ENCODE measurements around the gene ANKMY1. TPM values are rescaled to one million over a fixed set of nuclear protein-coding genes. Genes with fewer than 3 reads are reported as not detected.

ANKMY1 gene
- total and polyA plus RNA-seq, 2 of the 8 experiments (the other 6 are each of a cell fraction or from before 2014, with no cell fraction given), result 4.5 to 4.8 TPM

- Histone ChIP-seq H2BK15ac (ENCODE audit: low read length) (no peak overlapping the region), H2BK12ac (ENCODE audit: low read depth, low read length) (no peak overlapping the region), H3K4me1 (replicated peaks in 1 of 4; ENCODE audit: control insufficient read depth in 3 of 4, insufficient read depth in 4 of 4, low read length in 3 of 4) (peaks cover 0 to 29% (median 21%) of the 10 kb centered on the region in 4 experiments; a peak in 6 of 7 replicates), H3K36me3 (ENCODE audit: control insufficient read depth in 2 of 4, insufficient read depth in 4 of 4, low read length in 3 of 4) (no peaks in the 10 kb centered on the region), H3K79me1 (ENCODE audit: low read depth, low read length) (no peaks in the 10 kb centered on the region), H2BK20ac (ENCODE audit: low read length) (no peak overlapping the region), H3K9ac (replicated peaks in 1 of 4; ENCODE audit: extremely low read depth in 1 of 4, low read depth in 3 of 4, low read length in 3 of 4) (no peak overlapping the region), H4K5ac (ENCODE audit: insufficient read length, low read depth, low read length) (no peak overlapping the region), H4K8ac (ENCODE audit: extremely low read depth, insufficient read depth, low read length) (no peak overlapping the region), H4K20me1 (replicated peaks in 1 of 2; ENCODE audit: control insufficient read depth in 1 of 2, insufficient read depth in 2 of 2, low read length in 2 of 2) (peaks cover 3 to 19% of the 10 kb centered on the region in 2 experiments), H3K27me3 (replicated peaks in 1 of 4; ENCODE audit: control insufficient read depth in 3 of 4, extremely low read depth in 1 of 4, insufficient read depth in 3 of 4, low read length in 3 of 4) (peaks cover 18 to 34% (median 30%) of the 10 kb centered on the region in 4 experiments), H3K56ac (replicated peaks; ENCODE audit: insufficient read length, low read depth, low read length) (no peak overlapping the region), H4K91ac (replicated peaks; ENCODE audit: insufficient read length, low read length) (no peak overlapping the region), H3K9me3 (ENCODE audit: insufficient read depth in 2 of 2, low read depth in 1 of 2, low read length in 1 of 2) (no peaks in the 10 kb centered on the region), H2BK120ac (replicated peaks; ENCODE audit: low read depth, low read length) (no peak overlapping the region), H3K79me2 (ENCODE audit: control insufficient read depth in 1 of 2, insufficient read depth in 2 of 2, low read length in 2 of 2) (no peaks in the 10 kb centered on the region), H3K23me2 (ENCODE audit: low read depth, low read length) (peaks cover 10% of the 10 kb centered on the region; the same call in 1 of the 2 replicates), H3K4me2 (ENCODE audit: insufficient read depth in 1 of 2, low read depth in 2 of 2, low read length in 2 of 2) (peak overlapping the region; percentile 88 to 90), H3K4me3 (ENCODE audit: extremely low read depth in 1 of 4, insufficient read depth in 2 of 4, low read depth in 3 of 4, low read length in 4 of 4) (peak overlapping the region in 3 of 4 experiments; percentile 38 to 70 (median 42); a peak in 4 of 8 replicates), H2AK5ac (ENCODE audit: low read depth, low read length) (no peak overlapping the region), H3K14ac (ENCODE audit: insufficient read length) (no peak overlapping the region), H3K4ac (replicated peaks; ENCODE audit: insufficient read length, low read depth, low read length) (peak overlapping the region; percentile 53), H2BK5ac (ENCODE audit: low read depth, low read length) (no peak overlapping the region), H2AFZ (ENCODE audit: low read length) (no peak overlapping the region), H3K23ac (ENCODE audit: insufficient read length) (no peak overlapping the region), H3K27ac (ENCODE audit: low read depth, low read length) (no peak overlapping the region), H3K18ac (ENCODE audit: extremely low read depth, low read length) (no peak overlapping the region)
- 91% methylated on average over 9 of the region's 9 CpGs; no CpG with 5 or more reads in 1 of the 2 experiments for WGBS, 2 experiments (ENCODE audit: extremely low coverage in 1 of 2, insufficient coverage in 1 of 2, insufficient read length in 1 of 2, insufficient replicate concordance in 2 of 2, low coverage in 1 of 2, low lambda C conversion rate in 2 of 2, missing lambda C conversion rate in 1 of 2)
- ChIA-PET CTCF (ENCODE audit: partially characterized antibody) (interaction anchor here (0.6 to 1.7 kb wide), 3 partner anchors 13 to 37 kb away, joined by 3 to 4 read pairs (median 4); no protein-coding TSS in a partner anchor), POLR2A (ENCODE audit: partially characterized antibody) (interaction anchor here (1.2 to 1.9 kb wide), 4 partner anchors 17 to 251 kb away, joined by 3 to 7 read pairs (median 4); partner anchors contain the start of genes CAPN10 and KIF1A)
- FAIRE-seq (no peak), DNase-seq (ENCODE audit: low read depth in 1 of 2, low spot score in 2 of 2) (peak in 1 of 2 experiments; percentile 44)
- no peak for TF ChIP-seq TCF12 (IDR thresholded peaks at IDR 0.05; ENCODE audit: low read depth, low read length)
- TF ChIP-seq EZH2 (IDR thresholded peaks at IDR 0.05; ENCODE audit: low read depth, low read length, severe bottlenecking), result peak; percentile 15
Measured at GRCh38 chr2:240569523-240569997, 11.8 kb upstream of the ANKMY1 start.
